ENCODE measurements around the gene TSEN54. TPM values are rescaled to one million over a fixed set of nuclear protein-coding genes. Genes with fewer than 3 reads are reported as not detected.

The TSEN54 gene
- total RNA-seq, 2 donors from 2014 or later = 29.7 to 50.7 TPM

- TF ChIP-seq CTCF (IDR thresholded peaks at IDR 0.05) = no peak
- Histone ChIP-seq H3K36me3 (peaks cover 6% of the 10 kb centered on the region), H3K4me3 (no peak overlapping the region), H3K9ac (ENCODE audit: low read depth in 2 of 2, low read length in 2 of 2) (peak overlapping the region; percentile 26 to 88), H3K27ac (peak overlapping the region; percentile 60), H3K9me3 (no peaks in the 10 kb centered on the region), H3K4me1 (peaks cover 16% of the 10 kb centered on the region), H3K27me3 (no peaks in the 10 kb centered on the region)
- DNase-seq = no peak
- intact Hi-C loops (cut with DNase I) = no loop called here
These were observed 41.7 kb downstream of the TSEN54 start for GRCh38 chr17:75557852-75558665.

GRCh38 chr17:75558666-75559530, 42.6 kb downstream of the TSEN54 start:
- H3K4me3 ChIP-seq = no peak overlapping the region
- no peaks in the 10 kb centered on the region for H3K9me3 ChIP-seq
- no peak overlapping the region for H3K27ac ChIP-seq
- H3K4me1 ChIP-seq = peaks cover 16% of the 10 kb centered on the region
- TF ChIP-seq CTCF (IDR thresholded peaks at IDR 0.05) = no peak
- intact Hi-C loops (cut with DNase I) = no loop called here
- no peaks in the 10 kb centered on the region for H3K27me3 ChIP-seq
- H3K36me3 ChIP-seq = peaks cover 14% of the 10 kb centered on the region
- DNase-seq = no peak
- H3K9ac ChIP-seq (ENCODE audit: low read depth in 2 of 2, low read length in 2 of 2) = peak overlapping the region in 1 of 2 donors; percentile 88

- H3K36me3 ChIP-seq = peaks cover 21% of the 10 kb centered on the region
- H3K27me3 ChIP-seq = no peaks in the 10 kb centered on the region
These were observed 43.7 kb downstream of the TSEN54 start for GRCh38 chr17:75559958-75560533.

GRCh38 chr17:75561927-75562603, 45.7 kb downstream of the TSEN54 start:
- H3K9me3 ChIP-seq = no peaks in the 10 kb centered on the region
- no peak overlapping the region for H3K4me3 ChIP-seq
- H3K9ac ChIP-seq (ENCODE audit: low read depth in 2 of 2, low read length in 2 of 2) = no peak overlapping the region
- no peak for DNase-seq
- no peak overlapping the region for H3K27ac ChIP-seq
- intact Hi-C loops (cut with DNase I) = no loop called here
- peaks cover 28% of the 10 kb centered on the region for H3K36me3 ChIP-seq
- H3K27me3 ChIP-seq = no peaks in the 10 kb centered on the region
- peaks cover 2% of the 10 kb centered on the region for H3K4me1 ChIP-seq
- TF ChIP-seq CTCF (IDR thresholded peaks at IDR 0.05) = no peak

More at GRCh38 chr17:75559958-75560533, 43.7 kb downstream of the TSEN54 start:
- Histone ChIP-seq H3K4me3 (no peak overlapping the region), H3K27ac (no peak overlapping the region), H3K9me3 (no peaks in the 10 kb centered on the region), H3K4me1 (peaks cover 16% of the 10 kb centered on the region), H3K9ac (ENCODE audit: low read depth in 2 of 2, low read length in 2 of 2) (no peak overlapping the region)
- intact Hi-C loops (cut with DNase I) = no loop called here
- no peak for TF ChIP-seq CTCF (IDR thresholded peaks at IDR 0.05)
- DNase-seq = no peak
